Measurements from ENCODE around the gene FBXL14.

FBXL14 gene

DNA sequence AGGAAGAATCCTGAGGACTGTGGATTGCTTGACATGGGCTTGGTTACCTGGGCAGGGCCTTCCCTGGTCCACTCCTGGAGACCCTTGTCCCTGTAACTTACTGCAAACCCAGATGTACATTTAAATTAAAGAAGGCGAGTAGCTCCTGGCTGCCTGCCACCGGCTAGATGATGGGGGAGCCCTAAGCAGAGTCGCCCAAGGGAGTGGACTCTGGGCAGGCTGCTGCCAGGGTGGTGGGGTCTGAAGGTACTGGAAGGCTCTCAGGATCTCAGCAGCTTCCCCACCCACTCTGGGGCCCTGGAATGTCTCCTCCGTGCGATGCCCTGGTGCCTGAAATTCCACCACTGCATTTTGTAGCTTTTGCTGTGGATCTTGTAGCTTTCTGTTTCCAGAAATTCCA, 74.7 kb downstream of the FBXL14 start:
- H3K4me3 ChIP-seq (ENCODE audit: low read depth, low read length), result no peak overlapping the region
- in situ Hi-C loops (cut with HindIII; ENCODE audit: low sequenced_read_pairs), result no loop called here
- TF ChIP-seq, protein P1, sequence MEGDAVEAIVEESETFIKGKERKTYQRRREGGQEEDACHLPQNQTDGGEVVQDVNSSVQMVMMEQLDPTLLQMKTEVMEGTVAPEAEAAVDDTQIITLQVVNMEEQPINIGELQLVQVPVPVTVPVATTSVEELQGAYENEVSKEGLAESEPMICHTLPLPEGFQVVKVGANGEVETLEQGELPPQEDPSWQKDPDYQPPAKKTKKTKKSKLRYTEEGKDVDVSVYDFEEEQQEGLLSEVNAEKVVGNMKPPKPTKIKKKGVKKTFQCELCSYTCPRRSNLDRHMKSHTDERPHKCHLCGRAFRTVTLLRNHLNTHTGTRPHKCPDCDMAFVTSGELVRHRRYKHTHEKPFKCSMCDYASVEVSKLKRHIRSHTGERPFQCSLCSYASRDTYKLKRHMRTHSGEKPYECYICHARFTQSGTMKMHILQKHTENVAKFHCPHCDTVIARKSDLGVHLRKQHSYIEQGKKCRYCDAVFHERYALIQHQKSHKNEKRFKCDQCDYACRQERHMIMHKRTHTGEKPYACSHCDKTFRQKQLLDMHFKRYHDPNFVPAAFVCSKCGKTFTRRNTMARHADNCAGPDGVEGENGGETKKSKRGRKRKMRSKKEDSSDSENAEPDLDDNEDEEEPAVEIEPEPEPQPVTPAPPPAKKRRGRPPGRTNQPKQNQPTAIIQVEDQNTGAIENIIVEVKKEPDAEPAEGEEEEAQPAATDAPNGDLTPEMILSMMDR (IDR thresholded peaks at IDR 0.05; ENCODE audit: low read depth, low read length, missing control alignments), result no peak
- DNase-seq (ENCODE audit: low read depth), result no peak

DNA sequence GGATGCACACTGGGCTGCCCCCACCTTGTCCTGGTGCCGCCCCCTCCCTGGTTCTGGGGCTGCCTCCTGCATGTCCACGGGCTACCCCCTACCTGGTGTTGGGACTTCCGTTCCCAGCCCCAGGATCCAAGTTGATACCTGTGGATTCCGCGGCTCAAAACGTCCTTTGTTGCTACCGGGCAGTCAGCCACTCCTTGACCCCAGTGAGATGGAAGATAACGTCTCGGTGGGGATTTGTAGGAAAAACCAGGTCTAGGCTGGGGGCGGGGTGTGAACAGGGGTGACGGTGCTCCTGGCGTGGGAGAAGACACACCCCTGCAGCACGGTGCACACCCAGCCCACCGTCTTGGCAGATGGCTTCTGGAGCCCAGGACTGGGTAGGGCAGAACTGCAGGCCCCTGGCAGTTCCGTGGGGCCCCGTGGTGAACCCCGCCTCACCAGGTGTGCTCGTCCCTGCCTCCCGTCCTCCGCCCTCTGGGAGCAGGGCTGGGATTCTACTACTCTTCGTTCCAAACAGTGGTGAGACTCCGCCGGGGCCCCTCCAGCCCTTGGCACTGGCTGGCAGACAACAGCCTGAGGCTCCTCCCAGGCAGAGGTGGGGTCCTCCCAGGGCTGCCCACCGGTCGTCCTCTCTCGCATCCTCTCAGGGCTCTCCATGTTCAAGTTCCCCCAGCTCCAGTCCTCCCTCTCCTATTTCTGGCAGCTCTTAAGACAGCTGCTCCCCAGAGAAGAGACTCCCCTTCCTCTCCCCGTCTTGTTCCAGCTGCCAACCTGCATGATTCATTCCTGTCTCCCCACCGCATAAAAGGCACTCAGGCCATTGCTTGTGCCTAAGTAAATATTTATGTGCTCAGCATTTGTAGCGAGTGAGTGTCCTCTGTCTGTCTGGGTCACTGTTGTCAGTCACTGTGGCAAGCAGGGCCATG, 75.5 kb downstream of the FBXL14 start:
- peak; percentile 65 for DNase-seq (ENCODE audit: low read depth)
- H3K4me3 ChIP-seq (ENCODE audit: low read depth, low read length), result no peak overlapping the region
- in situ Hi-C loops (cut with HindIII; ENCODE audit: low sequenced_read_pairs), result no loop called here
- TF ChIP-seq, protein P1 (IDR thresholded peaks at IDR 0.05; ENCODE audit: low read depth, low read length, missing control alignments), result no peak

DNA sequence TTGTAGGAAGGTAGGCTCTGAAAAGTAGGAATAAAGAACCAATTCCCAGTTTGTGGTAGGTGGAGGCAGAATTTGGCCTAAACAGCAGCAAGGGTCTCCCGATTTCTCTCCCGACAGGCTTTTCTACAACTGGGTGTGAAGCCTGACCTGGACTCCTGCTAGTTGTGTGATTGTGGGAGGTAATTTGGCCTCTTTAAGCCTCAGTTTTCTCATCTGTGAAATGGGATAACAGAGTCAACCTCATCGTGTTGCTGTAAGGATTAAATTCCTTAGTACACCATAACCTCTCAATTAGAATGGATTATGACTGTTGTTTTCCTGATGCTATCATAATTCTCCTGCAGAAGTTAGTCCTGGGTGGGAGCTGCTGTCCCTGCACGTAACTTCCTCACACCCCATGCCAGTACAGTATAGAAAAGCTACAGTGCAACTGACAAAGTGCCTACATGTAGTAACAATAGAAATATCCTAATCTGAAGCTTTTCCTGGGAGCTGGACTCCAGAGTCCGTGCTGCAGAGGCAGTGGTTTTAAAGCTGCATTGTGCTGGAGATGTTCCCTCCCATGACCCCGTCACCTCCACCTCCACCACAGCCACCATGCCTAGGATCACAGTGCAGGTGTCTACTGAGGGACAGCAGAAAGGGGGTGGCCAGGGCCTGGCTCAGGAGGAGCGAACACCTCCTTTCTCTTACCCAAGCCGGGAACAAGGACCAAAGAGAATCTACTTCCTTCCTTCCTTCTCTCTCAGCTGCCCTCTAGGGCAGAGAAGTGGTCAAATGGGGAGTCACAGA, 76.5 kb downstream of the FBXL14 start:
- DNase-seq (ENCODE audit: low read depth), result no peak
- TF ChIP-seq, protein P1 (IDR thresholded peaks at IDR 0.05; ENCODE audit: low read depth, low read length, missing control alignments), result no peak
- in situ Hi-C loops (cut with HindIII; ENCODE audit: low sequenced_read_pairs), result no loop called here
- no peak overlapping the region for H3K4me3 ChIP-seq (ENCODE audit: low read depth, low read length)

- in situ Hi-C loops (cut with HindIII; ENCODE audit: low sequenced_read_pairs), result no loop called here
- TF ChIP-seq, protein P1 (IDR thresholded peaks at IDR 0.05; ENCODE audit: low read depth, low read length, missing control alignments), result peak; percentile 80
- H3K4me3 ChIP-seq (ENCODE audit: low read depth, low read length), result no peak overlapping the region
- peak; percentile 81 for DNase-seq (ENCODE audit: low read depth)
Observed at GRCh38 chr12:1517007-1517406, 77.4 kb downstream of the FBXL14 start.
